G401 (cell line): ENCODE data around the gene SIDT1. TPM values are rescaled to one million over a fixed set of nuclear protein-coding genes. Genes with fewer than 3 reads are reported as not detected.

ENCODE experiments used
- DNase-seq: peaks from one replicate; pipeline ENCODE4 v3.0.0-alpha.2; 2015; ENCODE audit warnings: low spot score
- in situ Hi-C: cut with HindIII; loops from 2 replicates; pipeline ENCODE4 v1.10.0; 2016; ENCODE audit warnings: low sequenced_read_pairs, mixed read lengths
- total RNA-seq: library from RNA; depleted of rRNA; stranded (reverse); fragments of >200 nt; shearing (Covaris generic); gene quantifications from 2 replicates; pipeline ENCODE4 v1.2.3, GENCODE V29; 2014; rRNA removed

Gene SIDT1
- total RNA-seq = not detected in 2 replicates

GRCh38 chr3:113531826-113532697 is at the start of gene SIDT1:
SIDT1 (plus strand) TSS chr3:113532555; CDS start chr3:113533022, 467 bp downstream.
- DNase-seq = peak; percentile 79
- in situ Hi-C loops = no loop called here

DNA sequence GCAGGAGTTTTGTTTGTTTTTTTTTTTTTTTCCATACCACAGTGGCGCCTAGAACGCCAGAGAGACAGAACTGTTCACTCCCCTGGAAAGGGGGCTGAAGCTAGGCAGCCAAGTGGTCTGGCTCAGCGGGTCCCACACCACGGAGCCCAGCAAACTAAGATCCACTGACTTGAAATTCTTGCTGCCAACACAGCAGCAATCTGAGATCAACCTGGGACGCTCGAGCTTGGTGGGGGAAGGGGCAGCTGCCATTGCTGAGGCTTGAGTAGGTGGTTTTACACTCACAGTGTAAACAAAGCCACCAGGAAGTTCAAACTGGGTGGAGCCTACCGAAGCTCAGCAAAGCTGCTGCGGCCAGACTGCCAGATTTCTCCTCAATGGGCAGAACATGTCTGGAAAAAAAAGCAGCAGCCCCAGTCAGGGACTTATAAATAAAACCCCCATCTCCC is 47.2 kb upstream of the SIDT1 start:
- in situ Hi-C loops = no loop called here
- no peak for DNase-seq

GRCh38 chr3:113495035-113495434 is 37.3 kb upstream of the SIDT1 start:
- in situ Hi-C loops = no loop called here
- peak; percentile 26 for DNase-seq

- in situ Hi-C loops = no loop called here
- DNase-seq = no peak
Observed at GRCh38 chr3:113496924-113497323, 35.4 kb upstream of the SIDT1 start.

GRCh38 chr3:113498221-113499005 is 33.9 kb upstream of the SIDT1 start:
- in situ Hi-C loops = no loop called here
- DNase-seq = no peak

DNA sequence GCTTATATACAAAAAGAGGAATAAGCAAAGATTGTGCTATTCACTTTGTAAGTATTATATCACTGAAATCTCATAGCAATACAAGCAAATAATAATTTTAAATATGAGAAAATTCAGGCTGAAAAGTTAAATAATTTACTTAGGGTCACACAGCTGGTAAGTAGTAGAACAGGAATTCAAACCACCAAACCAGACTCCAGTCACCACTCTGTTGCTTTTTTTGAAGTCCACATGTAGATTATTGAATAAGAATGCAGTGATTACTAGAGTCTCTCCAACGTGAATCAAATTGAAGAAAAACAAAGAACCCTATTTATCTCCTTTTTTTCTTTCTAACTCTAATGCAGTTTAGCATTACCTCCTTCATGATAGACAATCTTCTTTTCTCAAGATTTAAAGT is 33.3 kb upstream of the SIDT1 start:
- in situ Hi-C loops = no loop called here
- no peak for DNase-seq

DNA sequence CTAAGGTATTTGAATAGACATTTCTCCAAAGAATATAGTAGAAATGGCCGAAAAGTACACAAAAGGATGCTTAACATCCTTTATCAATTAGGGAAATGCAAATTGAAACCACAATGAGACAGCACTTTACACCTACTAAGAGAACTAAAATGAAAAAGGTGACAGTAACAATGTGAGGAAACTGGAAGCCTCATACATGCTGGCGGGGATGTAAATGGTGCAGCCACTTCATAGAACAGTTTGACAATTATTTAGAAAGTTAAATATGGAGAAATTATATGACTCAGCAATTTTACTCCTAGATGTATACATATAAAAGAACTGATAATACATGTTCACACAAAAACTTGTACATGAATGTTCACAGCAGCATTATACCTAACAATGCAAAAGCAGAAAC is 30.8 kb upstream of the SIDT1 start:
- no peak for DNase-seq
- in situ Hi-C loops = no loop called here

DNA sequence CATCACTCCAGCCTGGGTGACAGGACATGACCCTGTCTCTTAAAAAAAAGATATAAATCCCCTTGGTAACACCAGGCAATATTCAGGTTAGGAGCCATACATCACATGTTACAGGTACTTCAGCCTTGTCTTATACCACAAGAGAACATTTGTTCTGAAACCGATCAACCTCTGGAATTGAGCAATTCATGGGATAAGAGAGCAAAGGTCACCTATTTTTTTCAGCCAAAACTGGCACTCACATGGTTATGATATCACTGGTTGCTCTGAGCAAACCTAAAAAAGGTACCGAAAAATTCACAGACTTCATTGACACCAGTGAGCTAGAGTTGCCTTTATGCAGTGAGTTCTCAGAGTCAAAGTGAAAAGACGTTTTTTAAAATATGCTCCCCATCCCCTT is 26.5 kb upstream of the SIDT1 start:
- in situ Hi-C loops = no loop called here
- DNase-seq = no peak

DNA sequence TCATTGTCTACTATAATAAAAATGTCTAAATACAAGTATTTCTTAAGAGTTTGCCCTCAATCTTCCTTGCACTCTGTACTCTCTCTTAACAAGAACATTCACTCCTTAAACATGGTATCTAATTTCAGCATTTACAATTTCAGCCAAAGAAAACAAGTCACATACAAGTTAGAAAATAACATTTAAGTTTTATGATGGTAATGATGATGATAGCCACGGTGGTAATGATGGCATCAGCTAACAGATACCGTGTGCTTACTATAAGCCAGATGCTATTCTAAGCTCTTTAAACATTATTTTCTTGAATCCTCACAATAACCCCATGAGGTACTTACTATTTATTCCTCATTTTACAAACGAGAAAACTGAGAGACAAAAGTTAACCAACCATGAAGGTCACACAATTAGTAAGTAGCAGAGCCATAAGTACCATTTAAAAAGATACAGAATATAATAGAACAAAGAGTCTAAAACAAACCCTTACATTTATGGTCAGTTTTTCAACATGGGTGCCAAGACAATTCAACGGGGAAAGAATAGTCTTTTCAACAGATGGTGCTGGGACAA is 24.8 kb upstream of the SIDT1 start:
- in situ Hi-C loops = no loop called here
- no peak for DNase-seq

DNA sequence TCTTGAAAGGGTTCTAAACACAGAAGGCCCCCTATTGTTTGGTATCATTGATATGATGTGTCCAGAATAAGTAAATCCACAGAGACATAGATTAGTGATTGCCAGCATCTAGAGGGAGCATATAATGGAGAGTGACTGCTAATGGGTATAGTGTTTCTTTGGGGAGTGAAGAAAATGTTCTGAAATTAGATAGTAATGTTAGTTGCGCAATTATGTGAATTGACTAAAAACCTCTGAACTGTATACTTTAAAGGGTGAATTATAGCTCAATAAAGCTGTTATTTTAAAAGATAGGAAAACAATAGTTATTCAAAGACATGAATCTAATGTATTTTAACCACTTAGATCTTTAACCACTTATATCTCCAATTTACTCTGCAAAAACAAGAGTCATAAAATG is 23.4 kb upstream of the SIDT1 start:
- in situ Hi-C loops = no loop called here
- no peak for DNase-seq

DNA sequence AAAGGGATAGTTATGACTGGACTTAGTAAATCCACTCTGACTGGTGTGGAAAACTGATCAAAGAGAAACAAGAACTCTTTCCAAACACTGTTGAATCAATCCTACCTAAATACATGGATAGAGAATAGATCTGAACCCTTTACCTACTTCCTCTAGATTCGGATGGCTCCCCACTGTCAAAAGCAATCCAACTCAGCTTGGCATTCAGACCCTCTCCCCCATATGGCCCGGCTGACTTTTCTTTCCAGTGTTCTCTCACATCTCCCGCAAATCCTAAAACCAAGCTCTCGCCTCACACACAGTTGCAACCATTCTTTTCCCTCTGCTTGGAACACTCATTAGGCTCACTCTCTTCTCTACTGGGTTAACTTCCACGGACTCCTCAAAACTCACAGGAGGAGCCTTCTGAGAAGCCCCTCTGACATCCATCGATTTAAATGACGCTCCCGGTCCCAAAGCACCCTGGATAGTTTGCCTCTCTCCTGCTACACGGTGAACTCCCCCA is 18.0 kb upstream of the SIDT1 start:
- in situ Hi-C loops = no loop called here
- no peak for DNase-seq

- in situ Hi-C loops = no loop called here
- peak; percentile 18 for DNase-seq
Observed at GRCh38 chr3:113516115-113516505, 16.2 kb upstream of the SIDT1 start.

DNA sequence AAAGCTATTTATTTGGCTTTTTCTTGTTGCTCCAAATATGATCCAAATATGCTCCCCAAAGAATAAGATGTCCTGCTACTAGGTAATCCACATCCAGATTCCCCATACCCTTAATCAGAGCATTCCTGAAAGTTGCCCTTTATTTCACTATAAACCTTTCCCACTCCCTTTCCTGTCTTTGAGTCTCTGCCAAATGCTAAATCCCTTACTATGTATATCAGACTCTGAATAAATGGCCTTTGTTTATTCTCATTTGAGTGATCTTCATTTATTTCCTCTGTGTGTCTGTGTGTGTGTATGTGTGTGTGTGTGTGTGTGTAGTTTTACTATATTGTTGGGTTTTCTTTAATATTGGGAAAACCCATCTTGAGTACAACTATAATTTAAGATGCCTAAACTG is 10.4 kb upstream of the SIDT1 start:
- DNase-seq = no peak
- in situ Hi-C loops = no loop called here

DNA sequence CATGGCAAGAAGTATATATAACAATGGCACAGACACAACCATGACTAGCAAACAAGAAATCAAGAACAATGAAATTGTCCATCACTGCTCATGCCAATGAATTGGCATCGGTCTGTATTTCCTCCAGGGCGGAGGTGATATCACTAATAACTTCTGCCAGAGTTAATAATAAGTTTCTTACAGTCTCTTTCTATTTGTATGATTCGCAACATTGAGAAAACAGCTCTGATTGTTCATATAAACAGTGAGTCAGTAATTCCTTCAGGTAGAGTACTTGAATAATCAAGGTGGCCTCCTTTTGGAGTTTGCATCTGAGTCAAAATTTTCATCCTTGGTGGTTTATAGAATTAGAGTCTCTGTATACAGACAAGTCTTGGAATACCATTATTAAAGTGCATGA is 9.1 kb upstream of the SIDT1 start:
- DNase-seq = no peak

DNA sequence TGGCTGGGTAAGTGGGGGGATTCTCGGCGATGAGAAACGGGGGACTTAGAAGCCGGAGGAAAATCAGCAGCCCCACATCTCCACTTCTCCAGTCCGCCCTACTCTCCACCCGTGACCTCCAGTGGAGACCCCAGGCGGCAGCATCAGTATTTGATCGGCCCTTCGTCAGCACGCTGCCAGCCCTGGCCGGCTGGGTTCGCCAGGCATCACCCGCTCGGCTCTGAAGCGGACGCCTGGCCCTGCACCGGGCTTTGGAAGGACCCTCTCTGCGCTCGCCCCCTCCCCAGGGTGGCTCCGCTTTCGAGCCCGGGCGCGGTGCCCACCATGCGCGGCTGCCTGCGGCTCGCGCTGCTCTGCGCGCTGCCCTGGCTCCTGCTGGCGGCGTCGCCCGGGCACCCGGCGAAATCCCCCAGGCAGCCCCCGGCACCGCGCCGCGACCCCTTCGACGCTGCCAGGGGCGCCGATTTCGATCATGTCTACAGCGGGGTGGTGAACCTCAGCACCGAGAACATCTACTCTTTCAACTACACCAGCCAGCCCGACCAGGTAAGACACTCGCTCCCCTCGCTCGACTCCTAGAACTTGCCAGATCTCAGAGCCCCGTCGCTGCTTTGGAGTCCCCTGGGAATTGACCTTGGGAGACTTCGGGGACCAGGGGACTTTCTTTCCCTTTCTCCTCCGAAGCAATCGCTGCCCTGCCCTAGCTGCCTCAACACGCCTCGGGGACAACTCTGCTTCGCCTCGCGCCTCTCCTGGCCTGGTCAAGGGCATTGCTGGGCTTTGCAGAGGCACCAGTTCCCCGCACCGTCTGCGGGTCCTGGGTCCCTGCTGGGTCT is 561 bp downstream of the SIDT1 start:
- in situ Hi-C loops = no loop called here
- DNase-seq = peak; percentile 70

More for the DNA sequence above, 9.1 kb upstream of the SIDT1 start:
- in situ Hi-C loops = no loop called here

- in situ Hi-C loops = no loop called here
- DNase-seq = peak; percentile 62
Observed at GRCh38 chr3:113533534-113533892, 1.2 kb downstream of the SIDT1 start.

GRCh38 chr3:113534365-113534764 is 2.0 kb downstream of the SIDT1 start:
- in situ Hi-C loops = no loop called here

DNA sequence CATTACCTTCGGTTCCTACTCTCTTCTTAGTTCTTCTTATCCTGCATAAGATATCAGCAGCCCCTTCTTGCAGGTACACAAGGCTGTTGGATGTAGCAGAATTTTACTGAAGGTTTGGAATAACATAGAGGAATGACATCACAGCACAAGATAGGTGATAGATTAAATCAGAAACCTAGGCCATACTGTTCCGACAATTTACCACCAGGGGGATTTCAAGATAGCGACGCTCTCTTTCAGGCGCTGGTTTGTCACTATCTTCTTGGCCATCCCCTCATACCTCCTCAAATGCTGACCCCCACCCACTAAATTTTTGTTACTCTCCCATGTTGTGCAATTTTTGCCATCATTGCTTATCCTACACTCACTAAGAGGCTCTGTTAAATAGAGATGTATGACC is 3.5 kb downstream of the SIDT1 start:
- in situ Hi-C loops = no loop called here
- no peak for DNase-seq

More at GRCh38 chr3:113534365-113534764, 2.0 kb downstream of the SIDT1 start:
- peak; percentile 73 for DNase-seq

DNA sequence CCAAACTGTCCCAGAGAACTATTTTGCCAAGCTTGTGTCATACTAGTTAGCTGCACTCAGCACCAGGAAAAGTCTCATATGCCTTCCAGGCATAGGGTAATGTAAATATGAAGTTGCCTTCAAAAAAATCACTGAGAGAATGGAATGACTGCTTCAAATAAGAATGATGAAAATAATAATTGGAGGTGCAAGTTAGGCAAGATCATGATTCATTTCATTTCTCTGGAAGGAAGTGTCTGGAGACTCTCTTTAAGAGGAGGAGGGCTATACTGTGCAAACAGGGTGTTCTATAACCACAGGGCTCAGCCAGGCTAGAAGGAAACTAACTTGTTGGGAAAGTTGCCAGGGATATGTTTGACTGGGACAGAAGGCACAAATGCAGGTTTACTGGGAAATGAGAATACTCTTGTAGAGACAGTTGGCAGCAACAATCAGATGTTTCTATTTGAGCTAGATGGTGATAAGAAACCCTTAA is 4.3 kb downstream of the SIDT1 start:
- DNase-seq = peak; percentile 37
- in situ Hi-C loops = no loop called here
